OCI-LY7 (cell line): ENCODE measurements around the gene ZNF70. TPM values are rescaled to one million over a fixed set of nuclear protein-coding genes. Genes with fewer than 3 reads are reported as not detected.

Experiments
- BruUV-seq: library from RNA; stranded (reverse); fragments of 400-500 nt; replicated peaks from 2 replicates; lab custom pipeline; 2021; lab: Mats Ljungman, UMichigan
- CTCF ChIA-PET: fragments of 300-600 bp; sonication (Branson Sonifier 250); formaldehyde crosslinking; loops from one replicate; lab custom pipeline; 2022; ENCODE audit warnings: antibody characterized with exemption; ENCODE audit not compliant: unreplicated experiment; lab: Charles Lee
- POLR2A ChIA-PET: fragments of 300-600 bp; sonication (Branson Sonifier 250); formaldehyde crosslinking; loops from one replicate; lab custom pipeline; 2022; ENCODE audit warnings: antibody characterized with exemption; lab: Charles Lee
- DNase-seq: peaks from one replicate; pipeline ENCODE4 v3.0.0-alpha.2; 2015; ENCODE audit warnings: low spot score
- H2AFZ ChIP-seq: fragments of 200-600 bp; sonication (generic), shearing (Covaris generic); 2 replicates; pipeline ENCODE4 v1.6.1; 2014; ENCODE audit warnings: mild to moderate bottlenecking, antibody characterized with exemption, low read length, moderate library complexity
- H3K27ac ChIP-seq: fragments of 200-600 bp; sonication (generic); 2 replicates; pipeline ENCODE4 v1.5.1; 2014; ENCODE audit warnings: mixed run types, low read depth, mild to moderate bottlenecking, moderate library complexity, low read length, inconsistent platforms; ENCODE audit not compliant: poor library complexity, severe bottlenecking
- H3K36me3 ChIP-seq: fragments of 200-600 bp; sonication (generic); 2 replicates; pipeline ENCODE4 v1.6.1; 2014; ENCODE audit warnings: mild to moderate bottlenecking, antibody characterized with exemption, low read length, moderate library complexity, mixed read lengths; ENCODE audit not compliant: insufficient read depth
- H3K4me1 ChIP-seq: fragments of 200-600 bp; sonication (generic); 2 replicates; pipeline ENCODE4 v1.5.1; 2014; ENCODE audit warnings: mild to moderate bottlenecking, low read length; ENCODE audit not compliant: insufficient read depth, poor library complexity, severe bottlenecking
- H3K4me2 ChIP-seq: fragments of 200-600 bp; sonication (generic); 2 replicates; pipeline ENCODE4 v1.6.1; 2014; ENCODE audit warnings: mild to moderate bottlenecking, low read length
- H3K4me3 ChIP-seq: fragments of 200-600 bp; sonication (generic); 2 replicates; pipeline ENCODE4 v1.5.1; 2014; ENCODE audit warnings: mild to moderate bottlenecking, low read depth, low read length; ENCODE audit not compliant: poor library complexity, severe bottlenecking
- H3K79me2 ChIP-seq: fragments of 200-600 bp; sonication (generic); 2 replicates; pipeline ENCODE4 v1.6.1; 2016; ENCODE audit warnings: low read depth, mild to moderate bottlenecking, low read length, moderate library complexity, mixed read lengths; ENCODE audit not compliant: insufficient read depth
- H3K9me2 ChIP-seq: fragments of 200-600 bp; sonication (generic); 2 replicates; pipeline ENCODE4 v1.6.1; 2016; ENCODE audit warnings: mild to moderate bottlenecking, low read length, mixed read lengths; ENCODE audit not compliant: insufficient read depth
- H3K9me3 ChIP-seq: fragments of 200-600 bp; sonication (generic); 2 replicates; pipeline ENCODE4 v1.6.1; 2014; ENCODE audit warnings: mild to moderate bottlenecking, mixed run types, low read length, mixed read lengths
- H4K20me1 ChIP-seq: fragments of 200-600 bp; sonication (generic); 2 replicates; pipeline ENCODE4 v1.6.1; 2014; ENCODE audit warnings: mild to moderate bottlenecking, antibody characterized with exemption, low read length, moderate library complexity, mixed read lengths; ENCODE audit not compliant: insufficient read depth
- EZH2phosphoT487 ChIP-seq: fragments of 200-600 bp; sonication (generic); IDR thresholded peaks from 2 replicates; pipeline ENCODE4 v1.6.1; 2018; ENCODE audit warnings: low read depth, borderline replicate concordance, mild to moderate bottlenecking, mixed run types, antibody characterized with exemption, low read length, moderate library complexity, mixed read lengths
- intact Hi-C: fragments of 100-400 bp; cut with micrococcal nuclease; formaldehyde crosslinking; loops from one replicate; pipeline ENCODE4 v1.10.0; 2022; ENCODE audit not compliant: unreplicated experiment
- total RNA-seq, 2 experiments: library from RNA; depleted of rRNA in 1 of 2; stranded (reverse); fragments of >200 nt in 1 of 2; shearing (Covaris generic) in 1 of 2; gene quantifications; 2 replicates each; pipeline ENCODE4 v1.2.3, GENCODE V29; 2014 to 2022
- TF ChIP-seq, protein P1 (sequence below): fragments of 200-600 bp; sonication (generic); conservative IDR thresholded peaks from 2 replicates; pipeline ENCODE4 v1.5.1; 2014; ENCODE audit warnings: mild to moderate bottlenecking, antibody characterized with exemption, low read length, moderate library complexity, mixed read lengths

ZNF70 gene
- total RNA-seq, 2 experiments from 2014 or later, result 6.0 to 8.4 TPM

DNA sequence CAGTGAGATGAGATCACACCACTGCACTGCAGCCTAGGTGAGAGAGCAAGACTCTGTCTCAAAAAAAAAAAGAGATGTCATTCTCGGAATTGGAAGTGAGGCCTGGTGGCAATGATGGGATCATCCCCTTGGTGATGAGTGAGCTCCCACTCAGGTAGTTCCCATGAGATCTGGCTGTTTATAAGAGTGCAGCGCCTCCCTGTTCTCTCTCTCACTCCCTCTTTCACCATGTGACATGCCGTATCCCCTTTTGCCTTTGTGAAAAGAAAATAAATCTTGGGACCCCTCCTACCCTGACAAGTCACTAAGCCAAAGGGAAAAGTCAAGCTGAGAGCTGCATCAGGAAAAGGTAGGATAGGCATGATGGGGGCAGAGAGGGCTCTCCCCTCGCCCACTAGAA lies 28.8 kb downstream of the ZNF70 start:
- Histone ChIP-seq H3K36me3 (no peaks in the 10 kb centered on the region), H3K9me2 (no peaks in the 10 kb centered on the region), H3K4me2 (no peak overlapping the region), H4K20me1 (no peaks in the 10 kb centered on the region), H3K9me3 (no peaks in the 10 kb centered on the region), H3K27ac (no peak overlapping the region), H3K79me2 (no peaks in the 10 kb centered on the region), H3K4me1 (peaks cover 4% of the 10 kb centered on the region), H2AFZ (no peak overlapping the region), H3K4me3 (no peak overlapping the region)
- intact Hi-C loops, result no loop called here
- no peak for TF ChIP-seq EZH2phosphoT487
- TF ChIP-seq, protein P1, sequence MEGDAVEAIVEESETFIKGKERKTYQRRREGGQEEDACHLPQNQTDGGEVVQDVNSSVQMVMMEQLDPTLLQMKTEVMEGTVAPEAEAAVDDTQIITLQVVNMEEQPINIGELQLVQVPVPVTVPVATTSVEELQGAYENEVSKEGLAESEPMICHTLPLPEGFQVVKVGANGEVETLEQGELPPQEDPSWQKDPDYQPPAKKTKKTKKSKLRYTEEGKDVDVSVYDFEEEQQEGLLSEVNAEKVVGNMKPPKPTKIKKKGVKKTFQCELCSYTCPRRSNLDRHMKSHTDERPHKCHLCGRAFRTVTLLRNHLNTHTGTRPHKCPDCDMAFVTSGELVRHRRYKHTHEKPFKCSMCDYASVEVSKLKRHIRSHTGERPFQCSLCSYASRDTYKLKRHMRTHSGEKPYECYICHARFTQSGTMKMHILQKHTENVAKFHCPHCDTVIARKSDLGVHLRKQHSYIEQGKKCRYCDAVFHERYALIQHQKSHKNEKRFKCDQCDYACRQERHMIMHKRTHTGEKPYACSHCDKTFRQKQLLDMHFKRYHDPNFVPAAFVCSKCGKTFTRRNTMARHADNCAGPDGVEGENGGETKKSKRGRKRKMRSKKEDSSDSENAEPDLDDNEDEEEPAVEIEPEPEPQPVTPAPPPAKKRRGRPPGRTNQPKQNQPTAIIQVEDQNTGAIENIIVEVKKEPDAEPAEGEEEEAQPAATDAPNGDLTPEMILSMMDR, result no peak
- POLR2A ChIA-PET, result interaction anchor here (0.6 kb wide), 1 partner anchor 135 kb away, joined by 3 read pairs; the partner anchor contains the start of gene SLC2A11
- no peak for DNase-seq
- CTCF ChIA-PET, result no interaction called here
- BruUV-seq, result no TSS peak

DNA sequence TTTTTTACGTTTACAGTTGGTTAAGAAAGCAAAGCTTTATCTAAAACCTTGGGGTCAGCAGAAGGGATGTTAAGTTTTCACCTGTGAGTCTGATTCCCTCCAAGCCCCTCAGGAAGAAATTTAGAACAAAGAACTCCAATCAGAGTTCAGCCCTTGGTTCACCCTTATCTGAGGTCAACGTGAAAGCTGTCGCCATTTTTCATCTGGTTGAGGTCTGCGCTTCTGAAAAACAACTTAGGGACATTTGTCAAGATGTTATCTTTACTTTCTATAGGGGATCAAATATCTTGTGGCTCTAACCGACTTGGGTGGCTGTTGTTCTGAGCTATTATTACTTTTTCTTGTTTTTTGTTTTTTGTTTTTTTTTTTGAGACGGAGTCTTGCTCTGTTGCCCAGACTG lies 30.1 kb downstream of the ZNF70 start:
- no peak for DNase-seq
- Histone ChIP-seq H3K9me3 (no peaks in the 10 kb centered on the region), H4K20me1 (no peaks in the 10 kb centered on the region), H3K4me1 (peaks cover 11% of the 10 kb centered on the region), H3K36me3 (no peaks in the 10 kb centered on the region), H3K4me2 (no peak overlapping the region), H3K27ac (no peak overlapping the region), H3K79me2 (peaks cover 11% of the 10 kb centered on the region; the same call in 1 of the 2 replicates), H3K9me2 (no peaks in the 10 kb centered on the region), H2AFZ (no peak overlapping the region), H3K4me3 (no peak overlapping the region)
- no TSS peak for BruUV-seq
- POLR2A ChIA-PET, result no interaction called here
- CTCF ChIA-PET, result no interaction called here
- TF ChIP-seq, protein P1, result no peak
- TF ChIP-seq EZH2phosphoT487, result no peak
- intact Hi-C loops, result no loop called here

DNA sequence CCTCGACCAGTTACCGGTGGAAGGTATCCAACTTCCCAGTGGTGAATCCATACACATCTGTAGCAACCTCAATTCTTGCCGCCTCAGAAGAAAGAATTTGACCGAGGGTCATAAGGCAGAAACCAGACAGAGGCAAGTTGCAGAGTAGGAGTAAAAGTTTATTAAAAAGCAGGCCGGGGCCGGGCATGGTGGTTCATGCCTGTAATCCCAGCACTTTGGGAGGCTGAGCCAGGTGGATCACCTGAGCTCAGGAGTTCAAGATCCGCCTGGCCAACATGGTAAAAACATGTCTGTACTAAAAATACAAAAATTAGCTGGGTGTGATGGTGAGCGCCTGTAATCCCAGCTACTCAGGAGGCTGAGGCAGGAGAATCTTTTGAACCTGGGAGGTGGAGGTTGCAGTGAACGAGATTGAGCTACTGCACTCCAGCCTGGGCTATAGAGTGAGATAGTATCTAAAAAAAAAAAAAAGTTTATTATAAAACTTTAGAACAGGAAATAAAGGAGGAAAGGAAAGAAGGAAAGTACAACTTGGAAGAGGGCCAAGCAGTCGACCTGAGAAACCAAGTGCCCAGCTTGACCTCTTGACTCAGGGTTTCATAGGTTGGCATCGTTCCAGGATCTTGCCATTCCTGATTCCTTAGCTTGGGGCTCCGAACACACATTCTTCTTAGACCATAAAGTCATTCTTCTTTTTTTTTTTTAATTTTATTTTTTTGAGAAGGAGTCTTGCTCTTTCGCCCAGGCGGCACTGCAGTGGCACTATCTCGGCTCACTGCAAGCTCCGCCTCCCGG lies 32.3 kb downstream of the ZNF70 start:
- H3K4me3 ChIP-seq, result no peak overlapping the region
- H3K36me3 ChIP-seq, result peaks cover 9% of the 10 kb centered on the region; the same call in 1 of the 2 replicates
- no peaks in the 10 kb centered on the region for H4K20me1 ChIP-seq
- ChIA-PET CTCF (no interaction called here), POLR2A (interaction anchor here (0.6 kb wide), 1 partner anchor 138 kb away, joined by 3 read pairs; the partner anchor contains the start of gene IGLL1)
- H3K9me3 ChIP-seq, result no peaks in the 10 kb centered on the region
- H2AFZ ChIP-seq, result no peak overlapping the region
- intact Hi-C loops, result no loop called here
- no peak overlapping the region for H3K27ac ChIP-seq
- no peak overlapping the region for H3K4me2 ChIP-seq
- DNase-seq, result no peak
- H3K79me2 ChIP-seq, result peaks cover 13% of the 10 kb centered on the region; the same call in 1 of the 2 replicates
- no peaks in the 10 kb centered on the region for H3K9me2 ChIP-seq
- no TSS peak for BruUV-seq
- TF ChIP-seq, protein P1, result no peak
- no peak for TF ChIP-seq EZH2phosphoT487
- peaks cover 15% of the 10 kb centered on the region for H3K4me1 ChIP-seq
